SKM-1 treated with dmso at 0.1 percent for 144 hours (cell line): ENCODE results near the gene CLCN6.

ENCODE experiments used
- DNase-seq: peaks from one replicate; lab custom pipeline; 2025; ENCODE audit not compliant: unreplicated experiment; lab: John Stamatoyannopoulos, UW

CLCN6 gene

DNA sequence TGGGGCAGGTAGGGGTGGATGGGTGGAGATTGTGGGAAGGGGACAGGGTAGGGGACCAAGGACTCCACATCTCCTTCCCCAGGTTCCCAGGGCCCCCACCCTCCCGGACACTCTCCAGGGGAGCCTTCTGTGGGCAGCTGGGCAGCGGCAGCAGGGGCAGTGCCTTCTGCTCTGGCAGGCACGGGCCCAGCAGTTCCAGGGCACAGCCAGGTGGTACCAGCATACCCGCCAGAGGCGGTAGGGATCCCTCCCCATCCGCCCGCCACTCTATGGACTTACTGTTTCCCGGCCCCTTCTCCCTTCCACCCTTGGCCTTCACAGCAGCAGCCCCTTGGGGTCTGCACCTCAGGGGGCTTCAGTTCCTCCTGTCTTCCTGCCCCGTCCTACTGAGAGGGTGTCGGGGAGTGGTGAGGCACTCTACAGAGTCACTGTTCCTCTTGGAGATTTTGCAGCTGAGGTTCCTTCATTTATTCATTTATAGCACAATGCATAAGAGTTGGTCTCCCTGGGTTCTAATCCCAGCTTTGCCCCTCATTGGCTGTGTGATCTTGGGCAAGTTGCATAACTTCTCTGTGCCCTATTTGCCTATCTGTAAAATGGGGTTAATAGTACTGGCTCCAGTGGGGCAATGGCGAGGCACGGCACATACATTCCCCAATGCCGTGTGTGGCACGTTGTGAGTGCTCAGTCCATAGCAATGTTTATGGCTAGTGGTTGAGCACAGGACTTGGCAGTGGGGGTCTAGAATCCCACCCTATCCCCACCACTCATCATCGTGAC is 27.0 kb upstream of the CLCN6 start:
- DNase-seq: no peak

DNA sequence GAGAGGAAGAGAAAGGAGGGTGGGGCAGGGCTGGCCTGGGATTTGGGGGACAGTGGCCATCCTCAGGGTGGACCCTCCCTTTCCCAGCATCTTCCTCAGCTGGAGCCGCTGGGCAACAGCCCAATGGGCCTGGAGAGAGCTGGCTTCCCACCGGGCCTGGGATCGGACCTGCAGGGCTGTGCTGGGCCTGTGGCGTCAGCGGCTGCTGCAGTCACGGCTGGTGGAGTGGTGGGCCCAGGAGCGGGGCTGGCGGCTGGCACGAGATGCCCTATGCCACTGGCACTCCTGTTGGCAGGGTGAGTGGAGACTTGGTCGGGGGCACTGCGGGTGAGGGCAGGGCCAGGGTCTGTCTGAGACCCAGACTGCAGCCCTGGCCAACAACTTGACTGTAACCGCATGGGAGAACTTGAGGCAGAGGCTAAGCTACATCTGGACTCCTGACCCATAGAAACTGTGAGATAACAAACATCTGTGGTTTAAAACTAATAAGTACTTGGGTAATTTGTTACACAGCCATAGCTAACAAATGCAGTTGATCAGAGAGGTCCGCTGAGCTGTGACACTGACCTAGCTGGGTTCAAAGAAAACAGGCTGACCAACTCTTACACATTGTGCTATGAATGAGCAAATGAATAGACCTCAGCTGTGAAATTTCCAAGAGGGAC is 26.1 kb upstream of the CLCN6 start:
- no peak for DNase-seq

DNA sequence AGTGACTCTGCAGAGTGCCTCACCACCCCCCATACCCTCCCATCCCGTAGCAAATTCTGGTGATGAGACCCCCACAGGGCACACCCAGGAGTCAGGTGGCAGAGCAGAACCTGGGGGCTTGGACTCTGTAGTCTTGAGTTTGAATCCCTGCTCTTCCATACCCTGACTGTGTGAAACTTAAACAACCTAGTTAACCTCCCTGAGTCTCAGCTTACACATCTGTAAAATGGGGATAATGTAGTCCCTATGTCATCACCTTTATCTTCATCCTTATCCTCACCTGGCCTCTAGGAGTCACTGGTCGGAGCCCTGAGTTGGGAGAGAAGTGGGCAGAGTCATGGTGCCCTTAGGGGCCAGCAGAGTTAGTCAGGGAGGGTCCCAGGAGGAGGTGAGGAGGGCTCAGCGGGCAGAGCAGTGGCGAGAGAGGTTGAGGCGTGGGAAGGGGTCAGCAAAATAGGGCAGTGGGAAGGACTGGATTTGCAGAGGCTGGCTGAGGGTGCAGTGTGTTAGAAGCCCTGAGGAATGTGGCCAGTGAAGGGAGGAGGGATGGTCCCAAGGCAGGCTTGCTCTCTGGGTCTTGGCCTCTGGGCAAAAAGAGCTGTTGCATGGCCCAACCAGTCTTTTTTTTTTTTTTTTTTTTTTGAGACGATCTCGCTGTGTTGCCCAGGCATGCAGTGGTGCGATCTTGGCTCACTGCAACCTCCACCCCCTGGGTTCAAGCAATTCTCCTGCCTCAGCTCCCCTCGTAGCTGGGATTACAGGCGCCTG is 25.4 kb upstream of the CLCN6 start:
- DNase-seq: no peak

- DNase-seq: no peak
These were observed 24.7 kb upstream of the CLCN6 start for GRCh38 chr1:11781297-11781696.

GRCh38 chr1:11782127-11782708 is 23.8 kb upstream of the CLCN6 start:
- DNase-seq: no peak

- DNase-seq: no peak
These were observed 22.4 kb upstream of the CLCN6 start for GRCh38 chr1:11783556-11783955.

DNA sequence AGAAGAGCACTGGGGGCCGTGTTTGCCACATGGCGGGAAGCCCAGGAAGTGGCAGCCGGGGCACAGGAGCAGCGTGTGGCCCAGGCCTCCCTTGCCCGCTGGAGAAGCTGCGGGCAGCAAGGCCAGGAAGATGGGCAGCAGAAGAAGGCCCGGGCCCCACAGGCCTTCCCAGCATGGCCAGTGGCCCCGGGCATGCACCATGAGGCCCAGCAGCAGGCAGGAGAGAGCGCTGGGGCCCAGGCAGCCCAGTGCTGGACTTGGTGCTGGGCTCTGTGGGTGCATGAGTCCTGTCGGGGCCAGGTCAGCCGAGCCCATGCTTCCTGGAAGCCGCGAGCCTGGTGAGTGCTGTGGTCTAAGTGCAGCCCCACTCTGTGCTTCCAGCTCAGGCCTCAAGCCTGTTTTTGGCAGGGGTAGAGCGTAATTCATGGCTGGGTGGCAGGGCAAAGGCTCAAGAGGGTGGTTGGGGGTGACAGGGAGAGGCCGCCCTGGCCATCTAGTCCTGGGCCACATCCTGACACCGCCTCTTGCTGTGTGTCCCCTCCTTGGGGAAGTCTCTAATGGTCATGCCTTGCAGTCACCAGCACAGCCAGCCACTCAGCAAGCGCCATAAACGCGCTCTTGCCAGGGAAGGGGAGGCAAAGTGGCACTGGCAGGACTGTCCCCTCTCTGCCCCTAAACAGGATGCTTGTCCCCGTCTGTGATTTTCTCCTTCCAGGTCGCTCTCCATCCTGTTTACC is 21.6 kb upstream of the CLCN6 start:
- DNase-seq: no peak

- DNase-seq: no peak
These were observed 20.8 kb upstream of the CLCN6 start for GRCh38 chr1:11784993-11785769.

DNA sequence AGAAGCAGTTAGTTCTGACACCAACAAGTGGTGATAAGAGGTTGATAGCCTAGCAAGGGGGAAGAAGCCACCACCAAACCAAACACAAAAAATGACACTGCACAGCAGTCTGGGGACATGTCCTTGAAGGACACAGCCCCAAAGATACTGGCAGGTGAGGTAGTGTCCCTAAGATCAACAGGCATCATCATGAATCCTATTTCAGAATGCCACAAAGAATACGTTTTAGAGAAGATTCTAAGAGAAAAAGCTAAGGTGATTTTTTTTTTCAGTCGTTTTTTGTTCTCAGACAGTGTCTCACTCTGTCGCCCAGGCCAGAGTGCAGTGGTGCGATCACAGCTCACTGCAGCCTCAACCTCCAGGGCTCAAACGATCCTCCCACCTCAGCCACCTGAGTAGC is 19.8 kb upstream of the CLCN6 start:
- DNase-seq: no peak

- DNase-seq: no peak
These were observed 18.7 kb upstream of the CLCN6 start for GRCh38 chr1:11787251-11787803.

DNA sequence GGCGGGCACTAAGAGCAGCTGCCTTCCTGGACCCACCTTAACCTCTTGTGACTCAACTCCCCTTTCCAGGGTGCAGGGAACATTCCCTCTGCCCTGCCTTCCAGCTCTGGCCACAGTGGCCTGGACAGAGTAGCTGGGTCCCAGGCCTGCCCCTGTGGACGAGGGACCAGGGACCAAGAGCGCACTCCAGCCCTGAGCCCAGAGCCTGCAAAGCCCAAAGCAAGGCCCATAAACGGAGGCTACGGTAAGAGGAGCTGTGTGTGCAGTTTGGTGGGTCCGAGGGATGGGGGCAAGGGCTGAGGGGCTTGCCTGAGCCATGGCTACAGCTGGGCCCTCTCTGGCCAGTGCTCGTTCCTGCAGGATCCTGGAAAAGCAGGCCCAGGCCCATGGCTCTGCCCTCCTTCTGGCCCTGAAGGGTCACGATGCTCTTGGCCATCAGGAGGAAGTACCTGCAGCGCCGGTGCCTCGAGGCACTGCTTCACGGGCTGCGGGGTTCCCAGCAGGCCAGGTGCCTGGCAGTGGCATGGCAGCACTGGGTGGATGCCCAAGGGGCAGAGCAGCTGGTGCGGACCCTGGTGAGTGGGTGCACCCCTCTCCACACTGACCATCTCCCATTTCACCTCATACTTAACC is 18.1 kb upstream of the CLCN6 start:
- DNase-seq: no peak

DNA sequence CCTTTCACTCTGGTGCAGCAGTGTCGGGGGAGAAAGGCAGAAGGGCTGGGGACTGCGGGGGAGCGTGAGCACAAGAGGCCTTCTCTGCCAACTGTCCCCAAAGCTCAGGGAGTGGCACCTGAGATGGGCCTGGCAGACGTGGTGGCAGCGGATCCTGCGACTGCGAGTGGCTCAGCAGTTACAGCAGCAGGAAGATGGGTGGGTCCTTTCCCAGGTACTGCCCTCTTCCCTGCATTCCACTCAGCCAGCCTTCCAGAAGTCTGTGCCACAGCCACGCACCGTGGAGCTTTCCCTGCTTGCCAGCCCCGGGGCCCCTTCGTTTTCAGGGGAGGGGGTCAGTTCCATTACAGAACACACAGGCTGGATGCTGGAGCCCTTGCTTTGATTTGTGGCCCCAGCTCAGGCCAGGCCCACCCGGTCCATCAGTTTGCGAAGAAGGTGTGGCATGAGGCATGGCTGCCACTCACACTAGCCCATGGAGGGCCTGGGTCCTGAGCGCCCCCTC is 17.4 kb upstream of the CLCN6 start:
- no peak for DNase-seq

GRCh38 chr1:11789126-11790067 is 16.6 kb upstream of the CLCN6 start:
- no peak for DNase-seq

GRCh38 chr1:11790101-11790879 is 15.7 kb upstream of the CLCN6 start:
- DNase-seq: no peak

GRCh38 chr1:11790880-11791715 is 14.9 kb upstream of the CLCN6 start:
- no peak for DNase-seq

DNA sequence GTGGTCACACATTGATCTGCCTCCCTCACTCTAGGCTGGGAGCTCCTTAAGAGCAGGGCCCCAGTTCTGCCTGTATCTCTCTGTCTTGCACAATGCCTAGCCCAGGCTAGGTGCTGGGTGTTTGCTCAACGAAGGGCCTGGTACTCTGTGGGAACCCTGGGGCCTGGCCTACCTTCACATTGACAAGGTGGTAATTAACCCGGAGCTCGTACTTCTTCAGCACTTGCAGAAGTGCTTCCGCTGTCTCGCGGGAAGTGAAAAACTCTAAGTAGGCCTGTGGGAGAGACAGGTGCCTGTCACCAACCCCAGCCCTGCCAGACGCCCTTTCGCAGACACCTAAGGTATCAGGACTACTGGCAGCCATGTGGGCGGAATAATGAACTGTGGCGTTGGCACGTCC is 13.9 kb upstream of the CLCN6 start:
- DNase-seq: no peak
